Colonic mucosa (tissue), 4 donors: ENCODE results near the gene ZDHHC4. TPM values are rescaled to one million over a fixed set of nuclear protein-coding genes. Genes with fewer than 3 reads are reported as not detected.

ENCODE experiments used
- DNase-seq: peaks from one replicate; pipeline ENCODE4 v3.0.0-alpha.2; 2020
- H3K27ac ChIP-seq: fragments of 200-600 bp; one replicate; pipeline ENCODE4 v1.8.0; 2021
- H3K27me3 ChIP-seq: fragments of 200-600 bp; one replicate; pipeline ENCODE4 v1.8.0; 2021
- H3K36me3 ChIP-seq: fragments of 200-600 bp; one replicate; pipeline ENCODE4 v1.8.0; 2021
- H3K4me1 ChIP-seq: fragments of 200-600 bp; one replicate; pipeline ENCODE4 v1.8.0; 2021; ENCODE audit warnings: mild to moderate bottlenecking
- H3K4me3 ChIP-seq: fragments of 200-600 bp; one replicate; pipeline ENCODE4 v1.8.0; 2021
- H3K9ac ChIP-seq, 2 donors: one replicate each; pipeline ENCODE4 v1.7.0; 2013; ENCODE audit warnings: control low read depth in 2 of 2, low read depth in 2 of 2, low read length in 2 of 2
- H3K9me3 ChIP-seq: fragments of 200-600 bp; one replicate; pipeline ENCODE4 v1.8.0; 2021
- CTCF ChIP-seq: fragments of 200-600 bp; IDR thresholded peaks from one replicate; pipeline ENCODE4 v1.8.0; 2022; ENCODE audit warnings: antibody characterized with exemption, mild to moderate bottlenecking
- intact Hi-C: fragments of 100-400 bp; cut with DNase I; formaldehyde crosslinking; loops from one replicate; pipeline ENCODE4 v1.14.1; 2022
- total RNA-seq, 2 donors: library from RNA; stranded (reverse); fragmentation: NEBNext Ultra II Directional in 1 of 2; extraction: Animal tissue kit (Norgen Biotek cat#: 25700) in 1 of 2; gene quantifications; one replicate each; pipeline ENCODE4 v1.2.1, GENCODE V29; 2021
- donor health status: healthy.
- donor health status: DM: no; HTN: no; CAD: no.
- donor health status: DM: no; HTN: no; CAD: no.

The ZDHHC4 gene
- total RNA-seq, 2 donors from 2014 or later = 34.8 to 40.1 TPM

GRCh38 chr7:6563936-6564770 lies 13.1 kb upstream of the ZDHHC4 start:
- TF ChIP-seq CTCF = no peak
- DNase-seq = no peak
- H3K4me3 ChIP-seq = no peak overlapping the region
- no peaks in the 10 kb centered on the region for H3K27me3 ChIP-seq
- H3K9ac ChIP-seq = no peak overlapping the region
- no peak overlapping the region for H3K27ac ChIP-seq
- intact Hi-C loops = no loop called here
- no peaks in the 10 kb centered on the region for H3K36me3 ChIP-seq
- no peaks in the 10 kb centered on the region for H3K4me1 ChIP-seq
- H3K9me3 ChIP-seq = no peaks in the 10 kb centered on the region

- no peaks in the 10 kb centered on the region for H3K27me3 ChIP-seq
- no peak overlapping the region for H3K4me3 ChIP-seq
- DNase-seq = no peak
- no peaks in the 10 kb centered on the region for H3K4me1 ChIP-seq
- H3K9ac ChIP-seq = no peak overlapping the region
- intact Hi-C loops = no loop called here
- no peaks in the 10 kb centered on the region for H3K36me3 ChIP-seq
- no peaks in the 10 kb centered on the region for H3K9me3 ChIP-seq
- TF ChIP-seq CTCF = no peak
- no peak overlapping the region for H3K27ac ChIP-seq
Observed at GRCh38 chr7:6565655-6566054, 11.6 kb upstream of the ZDHHC4 start.

- no peak for DNase-seq
- H3K36me3 ChIP-seq = no peaks in the 10 kb centered on the region
- H3K27ac ChIP-seq = no peak overlapping the region
- H3K27me3 ChIP-seq = no peaks in the 10 kb centered on the region
- H3K9me3 ChIP-seq = no peaks in the 10 kb centered on the region
- no peaks in the 10 kb centered on the region for H3K4me1 ChIP-seq
- intact Hi-C loops = no loop called here
- H3K9ac ChIP-seq = no peak overlapping the region
- no peak for TF ChIP-seq CTCF
- H3K4me3 ChIP-seq = no peak overlapping the region
Observed at GRCh38 chr7:6567886-6568285, 9.4 kb upstream of the ZDHHC4 start.

GRCh38 chr7:6571160-6571779 lies 6.0 kb upstream of the ZDHHC4 start:
- H3K9ac ChIP-seq = no peak overlapping the region
- no peaks in the 10 kb centered on the region for H3K36me3 ChIP-seq
- intact Hi-C loops = no loop called here
- no peaks in the 10 kb centered on the region for H3K9me3 ChIP-seq
- H3K4me3 ChIP-seq = no peak overlapping the region
- H3K27me3 ChIP-seq = no peaks in the 10 kb centered on the region
- no peaks in the 10 kb centered on the region for H3K4me1 ChIP-seq
- TF ChIP-seq CTCF = no peak
- DNase-seq = no peak
- H3K27ac ChIP-seq = no peak overlapping the region

- Histone ChIP-seq H3K4me3 (no peak overlapping the region), H3K9ac (no peak overlapping the region), H3K36me3 (no peaks in the 10 kb centered on the region), H3K4me1 (no peaks in the 10 kb centered on the region), H3K9me3 (no peaks in the 10 kb centered on the region), H3K27me3 (no peaks in the 10 kb centered on the region), H3K27ac (no peak overlapping the region)
- no peak for DNase-seq
- intact Hi-C loops = no loop called here
- TF ChIP-seq CTCF = no peak
Observed at GRCh38 chr7:6575281-6576023, 1.8 kb upstream of the ZDHHC4 start.
